B cell (primary cell): Measurements from ENCODE around the gene TMEM154. TPM values are rescaled to one million over a fixed set of nuclear protein-coding genes. Genes with fewer than 3 reads are reported as not detected.
A peak's percentile ranks its signal among the peaks of the same experiment; 100 is the strongest.

Source experiments
- ATAC-seq: fragments of 200-7000 bp; cut with Tn5 transposase; one replicate; pipeline ENCODE4 v1.10.0; 2021; ENCODE audit warnings: low read depth, mild to moderate bottlenecking, moderate number of reproducible peaks, moderate library complexity
- CTCF ChIA-PET: fragments of 350-600 bp; sonication (Branson Sonifier 250); formaldehyde crosslinking; loops from one replicate; lab custom pipeline; 2021; ENCODE audit warnings: antibody characterized with exemption, inconsistent platforms; lab: Charles Lee
- POLR2A ChIA-PET: fragments of 350-600 bp; sonication (Branson Sonifier 250); formaldehyde crosslinking; loops from one replicate; lab custom pipeline; 2021; ENCODE audit warnings: antibody characterized with exemption; lab: Charles Lee
- DNase-seq: peaks from one replicate; pipeline ENCODE4 v3.0.0; 2013
- H2AFZ ChIP-seq: 2 replicates; pipeline ENCODE4 v1.6.1; 2012; ENCODE audit warnings: mild to moderate bottlenecking, low read depth, low read length; ENCODE audit not compliant: insufficient read depth, poor library complexity, severe bottlenecking
- H3K27ac ChIP-seq, 2 donors: 1 replicate in 1 of 2; 2 replicates in 1 of 2; pipeline ENCODE4 v1.5.1; 2012 to 2013; ENCODE audit warnings: low read length in 2 of 2, mild to moderate bottlenecking in 2 of 2, moderate library complexity in 1 of 2
- H3K27me3 ChIP-seq, 4 experiments: fragments of 200-600 bp in 1 of 4; sonication (generic) in 1 of 4; replicated peaks in 1 of 4; 1 replicate in 2 of 4; 2 replicates in 2 of 4; pipeline versions ENCODE4 v1.6.1 to v1.7.0; 2013 to 2016; ENCODE audit warnings: low read length in 3 of 4, mild to moderate bottlenecking in 2 of 4, mixed read lengths in 1 of 4, moderate library complexity in 1 of 4; ENCODE audit not compliant: insufficient read depth in 4 of 4, control insufficient read depth in 3 of 4; ENCODE audit errors: control extremely low read depth in 1 of 4
- H3K36me3 ChIP-seq, 2 experiments: replicated peaks in 1 of 2; 1 replicate in 1 of 2; 2 replicates in 1 of 2; pipeline versions ENCODE4 v1.6.1 to v1.7.1; 2013; ENCODE audit warnings: low read length in 1 of 2; ENCODE audit not compliant: insufficient read depth in 2 of 2, control insufficient read depth in 1 of 2; ENCODE audit errors: control extremely low read depth in 1 of 2, extremely low read depth in 1 of 2
- H3K4me1 ChIP-seq, 2 donors: fragments of 200-600 bp in 1 of 2; sonication (generic) in 1 of 2; 1 replicate in 1 of 2; 2 replicates in 1 of 2; pipeline versions ENCODE4 v1.5.1 to v1.6.1; 2013 to 2017; ENCODE audit warnings: low read length in 2 of 2; ENCODE audit not compliant: control insufficient read depth in 2 of 2, insufficient read depth in 2 of 2
- H3K4me2 ChIP-seq: replicated peaks from 2 replicates; pipeline ENCODE3; 2012; ENCODE audit warnings: mild to moderate bottlenecking, low read depth, low read length; ENCODE audit not compliant: poor library complexity, severe bottlenecking
- H3K4me3 ChIP-seq, 5 experiments: fragments of 200-600 bp in 1 of 5; sonication (generic) in 1 of 5; 1 replicate in 3 of 5; 2 replicates in 2 of 5; pipeline versions ENCODE4 v1.5.1 to v1.7.0; 2011 to 2016; ENCODE audit warnings: low read length in 4 of 5, mild to moderate bottlenecking in 4 of 5, low read depth in 2 of 5, control low read depth in 1 of 5, moderate library complexity in 1 of 5; ENCODE audit not compliant: insufficient read depth in 1 of 5; ENCODE audit errors: control extremely low read depth in 1 of 5, extremely low read depth in 1 of 5
- H3K79me2 ChIP-seq: fragments of 200-600 bp; sonication (generic); one replicate; pipeline ENCODE4 v1.6.0; 2016; ENCODE audit warnings: low read length; ENCODE audit not compliant: control insufficient read depth, insufficient read depth
- H3K9ac ChIP-seq: fragments of 200-600 bp; sonication (generic); 2 replicates; pipeline ENCODE4 v1.6.1; 2017; ENCODE audit warnings: mild to moderate bottlenecking, low read length, moderate library complexity
- H3K9me3 ChIP-seq, 3 donors: one replicate each; pipeline versions ENCODE4 v1.6.1 to v1.7.1; 2013; ENCODE audit warnings: low read length in 2 of 3; ENCODE audit not compliant: control insufficient read depth in 2 of 3, insufficient read depth in 1 of 3; ENCODE audit errors: control extremely low read depth in 1 of 3
- H4K20me1 ChIP-seq: 2 replicates; pipeline ENCODE4 v1.6.0; 2012; ENCODE audit warnings: mild to moderate bottlenecking, low read length; ENCODE audit not compliant: insufficient read depth, control insufficient read depth, poor library complexity, severe bottlenecking
- H3K27ac Mint-ChIP-seq: one replicate; pipeline ENCODE4 v1.8.0; 2021; ENCODE audit warnings: mixed read lengths
- H3K27me3 Mint-ChIP-seq: one replicate; pipeline ENCODE4 v1.8.0; 2021; ENCODE audit warnings: mixed read lengths
- H3K4me1 Mint-ChIP-seq: one replicate; pipeline ENCODE4 v1.8.0; 2021; ENCODE audit warnings: mixed read lengths
- H3K4me3 Mint-ChIP-seq: one replicate; pipeline ENCODE4 v1.8.0; 2021; ENCODE audit warnings: mixed read lengths
- H3K9me3 Mint-ChIP-seq: one replicate; pipeline ENCODE4 v1.8.0; 2022; ENCODE audit warnings: mixed read lengths; ENCODE audit not compliant: insufficient read depth
- CTCF ChIP-seq: fragments of 200-600 bp; IDR thresholded peaks from one replicate; pipeline ENCODE4 v1.8.0; 2022; ENCODE audit warnings: antibody characterized with exemption, mild to moderate bottlenecking
- EZH2 ChIP-seq: IDR thresholded peaks from 2 replicates; pipeline ENCODE4 v1.6.1; 2012; ENCODE audit warnings: borderline replicate concordance, low read depth, mild to moderate bottlenecking, moderate library complexity, low read length; ENCODE audit not compliant: insufficient read depth, poor library complexity, severe bottlenecking
- WGBS: methylation state at CpG from one replicate; pipeline ENCODE4 v1.1.5; 2013; ENCODE audit warnings: missing lambda C conversion rate; ENCODE audit not compliant: insufficient coverage; 5-methylcytosine and 5-hydroxymethylcytosine counted together
- intact Hi-C: fragments of 100-400 bp; cut with micrococcal nuclease; formaldehyde crosslinking; loops from one replicate; pipeline ENCODE4 v1.10.0; 2022
- polyA plus RNA-seq: library from polyadenylated mRNA; depleted of rRNA; stranded (reverse); fragments of >200 nt; gene quantifications from 2 replicates; pipeline ENCODE4 v1.2.3, GENCODE V29; 2012
- total RNA-seq, 2 donors: library from RNA; stranded (reverse); fragments of 120-200 nt in 1 of 2; gene quantifications; 1 replicate in 1 of 2; 2 replicates in 1 of 2; pipeline versions ENCODE4 v1.2.3 to v1.2.4, GENCODE V29; 2013 to 2022

The TMEM154 gene
- total and polyA plus RNA-seq, 2 donors (not counting 1 experiment from before 2014, with no cell fraction given) = 20.1 to 99.1 TPM

GRCh38 chr4:152680988-152681603 is 1.3 kb upstream of the TMEM154 start:
- peaks cover 52 to 56% of the 10 kb centered on the region in 2 donors for H3K4me1 ChIP-seq
- peaks cover 0 to 2% of the 10 kb centered on the region in 2 experiments for H3K36me3 ChIP-seq
- Mint-ChIP-seq H3K9me3 (no peaks in the 10 kb centered on the region), H3K4me1 (peaks cover 67% of the 10 kb centered on the region), H3K27me3 (no peaks in the 10 kb centered on the region), H3K27ac (peak overlapping the region; percentile 64), H3K4me3 (peak overlapping the region; percentile 64)
- no peaks in the 10 kb centered on the region for H4K20me1 ChIP-seq
- no peaks in the 10 kb centered on the region for H3K27me3 ChIP-seq
- CTCF ChIA-PET = interaction anchor here (2.4 to 11.4 kb wide), 3 partner anchors 39 to 55 kb away, joined by 9 to 112 read pairs (median 42); no protein-coding TSS in a partner anchor
- H3K4me3 ChIP-seq = no peak overlapping the region
- peaks cover 38% of the 10 kb centered on the region for H3K79me2 ChIP-seq
- H3K4me2 ChIP-seq = no peak overlapping the region
- POLR2A ChIA-PET = no interaction called here
- TF ChIP-seq EZH2 (no peak), CTCF (no peak)
- H3K27ac ChIP-seq = peak overlapping the region in 1 of 2 donors; percentile 81
- no peak for ATAC-seq
- H2AFZ ChIP-seq = no peak overlapping the region
- DNase-seq = no peak
- no peak overlapping the region for H3K9ac ChIP-seq
- no peaks in the 10 kb centered on the region for H3K9me3 ChIP-seq
- 100% methylated on average over 1 of the region's 8 CpGs for WGBS
- intact Hi-C loops = loop anchor here (1.0 kb wide), 2 partner anchors 15 to 145 kb away; partner anchors contain the start of gene FBXW7

GRCh38 chr4:152678841-152679240 is 956 bp downstream of the TMEM154 start:
- peaks cover 0 to 11% of the 10 kb centered on the region in 2 experiments for H3K36me3 ChIP-seq
- TF ChIP-seq EZH2 = no peak
- no peak for TF ChIP-seq CTCF
- Mint-ChIP-seq H3K4me1 (peaks cover 76% of the 10 kb centered on the region), H3K9me3 (no peaks in the 10 kb centered on the region), H3K4me3 (peak overlapping the region; percentile 92), H3K27me3 (no peaks in the 10 kb centered on the region), H3K27ac (peak overlapping the region; percentile 97)
- H4K20me1 ChIP-seq = no peaks in the 10 kb centered on the region
- peak overlapping the region; percentile 73 to 81 for H3K27ac ChIP-seq
- H2AFZ ChIP-seq = no peak overlapping the region
- no peaks in the 10 kb centered on the region for H3K27me3 ChIP-seq
- intact Hi-C loops = loop anchor here (1.0 kb wide), 4 partner anchors 10 to 36 kb away; no protein-coding TSS in a partner anchor
- ChIA-PET CTCF (interaction anchor here (0.9 to 11.4 kb wide), 10 partner anchors 10 to 271 kb away, joined by 3 to 112 read pairs (median 4); no protein-coding TSS in a partner anchor), POLR2A (interaction anchor here (0.6 to 2.8 kb wide), 7 partner anchors 12 to 569 kb away, joined by 3 to 11 read pairs (median 5); no protein-coding TSS in a partner anchor)
- DNase-seq (no peak), ATAC-seq (no peak)
- H3K9me3 ChIP-seq = no peaks in the 10 kb centered on the region
- peaks cover 61% of the 10 kb centered on the region for H3K79me2 ChIP-seq
- WGBS = no CpG with 5 or more reads among the region's 1 CpG
- peak overlapping the region; percentile 88 for H3K9ac ChIP-seq
- peak overlapping the region; percentile 60 to 97 (median 85) for H3K4me3 ChIP-seq
- H3K4me1 ChIP-seq = peaks cover 60 to 68% of the 10 kb centered on the region in 2 donors
- H3K4me2 ChIP-seq = peak overlapping the region; percentile 81
